ENCODE measurements around the gene TCP11X1.
"Not testable (repeated sequence)": the region's sequence is repeated elsewhere in the genome, so short reads cannot be mapped to it uniquely, and the experiment has no call there.

The TCP11X1 gene

DNA sequence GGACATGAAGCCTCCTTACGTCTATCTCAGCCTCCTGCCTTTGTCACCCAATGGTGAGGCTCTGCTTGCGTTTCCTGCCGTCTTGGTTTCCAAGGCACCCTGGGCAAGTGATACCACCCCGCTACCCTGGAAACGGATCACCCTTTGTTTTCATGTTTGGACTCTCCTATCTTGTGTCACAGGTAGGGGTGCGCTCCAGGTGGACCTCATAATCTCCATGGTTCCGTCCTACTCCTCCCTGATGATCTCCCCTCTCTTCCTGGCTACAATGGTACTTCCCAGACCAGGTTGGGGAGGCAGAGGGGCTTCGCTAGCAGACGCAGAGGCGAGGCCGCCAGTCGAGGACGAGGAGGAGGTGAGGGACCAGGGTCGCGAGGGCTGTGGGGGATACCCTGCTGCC lies at the start of gene TCP11X1:
TCP11X1 (plus strand) TSS at position 316 of the 400 bp plus-strand sequence.
- DNase-seq (ENCODE audit: low read depth, low spot score): not testable (repeated sequence)

GRCh38 chrX:102185967-102186720 lies 29.0 kb upstream of the TCP11X1 start:
- H3K4me1 ChIP-seq (ENCODE audit: control insufficient read depth, insufficient read depth, low read length): no peaks in the 10 kb centered on the region
- no peaks in the 10 kb centered on the region for H3K36me3 ChIP-seq (ENCODE audit: control insufficient read depth, insufficient read depth, low read length)
- no peak overlapping the region for H3K4me3 ChIP-seq (ENCODE audit: low read length)
- no peaks in the 10 kb centered on the region; the same call in 1 of the 2 replicates for H3K9me3 ChIP-seq (ENCODE audit: control insufficient read depth, insufficient read depth, low read length)
- no peaks in the 10 kb centered on the region for H3K27me3 ChIP-seq (ENCODE audit: control insufficient read depth, insufficient read depth, low read length)
- DNase-seq (ENCODE audit: low read depth, low spot score): no peak
- H3K27ac ChIP-seq (ENCODE audit: low read length): no peak overlapping the region
- WGBS (ENCODE audit: insufficient coverage, insufficient read length): no CpG with 5 or more reads among the region's 7 CpGs

More for the DNA sequence above, at the start of gene TCP11X1:
- not testable (repeated sequence) for H3K4me1 ChIP-seq (ENCODE audit: control insufficient read depth, insufficient read depth, low read length); H3K9me3 ChIP-seq (ENCODE audit: control insufficient read depth, insufficient read depth, low read length); H3K27me3 ChIP-seq (ENCODE audit: control insufficient read depth, insufficient read depth, low read length); H3K4me3 ChIP-seq (ENCODE audit: low read length); H3K36me3 ChIP-seq (ENCODE audit: control insufficient read depth, insufficient read depth, low read length); H3K27ac ChIP-seq (ENCODE audit: low read length)
- no CpG with 5 or more reads among the region's 15 CpGs for WGBS (ENCODE audit: insufficient coverage, insufficient read length)

DNA sequence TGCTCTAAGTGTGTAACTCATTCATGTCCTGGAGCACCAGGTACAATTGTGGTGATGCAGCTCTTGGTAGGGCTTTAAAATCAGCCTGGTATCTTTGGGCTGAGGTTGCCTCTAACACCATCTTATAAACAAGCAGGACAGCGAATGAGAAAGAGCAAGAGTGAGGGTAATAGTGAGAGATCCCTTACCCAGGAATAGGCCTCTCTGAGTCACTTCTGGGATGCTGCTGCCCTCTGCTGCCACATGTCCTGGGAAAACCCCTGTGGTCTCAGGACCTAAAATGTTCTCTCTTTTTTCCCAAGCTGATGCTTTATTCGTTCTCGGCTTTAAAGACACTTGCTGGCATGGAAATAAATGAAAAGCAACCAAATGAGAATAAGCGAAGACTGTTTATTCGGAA lies 7.2 kb upstream of the TCP11X1 start:
- not testable (repeated sequence) for H3K4me1 ChIP-seq (ENCODE audit: control insufficient read depth, insufficient read depth, low read length); H3K27ac ChIP-seq (ENCODE audit: low read length); DNase-seq (ENCODE audit: low read depth, low spot score); H3K36me3 ChIP-seq (ENCODE audit: control insufficient read depth, insufficient read depth, low read length); H3K9me3 ChIP-seq (ENCODE audit: control insufficient read depth, insufficient read depth, low read length); H3K4me3 ChIP-seq (ENCODE audit: low read length); H3K27me3 ChIP-seq (ENCODE audit: control insufficient read depth, insufficient read depth, low read length)
- WGBS (ENCODE audit: insufficient coverage, insufficient read length): no CpG with 5 or more reads among the region's 5 CpGs

DNA sequence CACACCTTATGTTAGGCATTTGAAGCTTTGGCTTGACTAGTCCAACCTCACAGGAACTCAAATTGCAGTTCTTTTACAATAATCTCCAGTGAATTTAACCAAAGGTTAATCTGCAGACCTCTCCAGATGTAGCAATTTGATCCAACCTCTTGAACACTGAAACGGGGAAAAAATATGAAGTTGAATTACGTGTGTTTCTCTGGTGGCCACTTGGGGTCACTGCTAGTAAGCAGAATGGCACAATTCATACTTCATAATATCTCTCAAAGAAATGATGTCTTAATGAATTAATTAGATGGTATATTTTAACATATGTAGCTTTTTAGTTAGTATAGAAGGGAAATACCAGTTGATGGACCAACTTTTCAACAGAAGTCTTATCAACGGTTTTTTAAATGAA lies 1.4 kb downstream of the TCP11X1 start:
- not testable (repeated sequence) for DNase-seq (ENCODE audit: low read depth, low spot score); H3K27me3 ChIP-seq (ENCODE audit: control insufficient read depth, insufficient read depth, low read length); H3K9me3 ChIP-seq (ENCODE audit: control insufficient read depth, insufficient read depth, low read length); H3K27ac ChIP-seq (ENCODE audit: low read length); H3K36me3 ChIP-seq (ENCODE audit: control insufficient read depth, insufficient read depth, low read length); H3K4me1 ChIP-seq (ENCODE audit: control insufficient read depth, insufficient read depth, low read length); H3K4me3 ChIP-seq (ENCODE audit: low read length)
- WGBS (ENCODE audit: insufficient coverage, insufficient read length): no CpG with 5 or more reads among the region's 3 CpGs

GRCh38 chrX:102235678-102236077 lies 20.6 kb downstream of the TCP11X1 start:
- no CpG with 5 or more reads among the region's 7 CpGs for WGBS (ENCODE audit: insufficient coverage, insufficient read length)
- not testable (repeated sequence) for H3K27me3 ChIP-seq (ENCODE audit: control insufficient read depth, insufficient read depth, low read length); H3K36me3 ChIP-seq (ENCODE audit: control insufficient read depth, insufficient read depth, low read length); H3K4me1 ChIP-seq (ENCODE audit: control insufficient read depth, insufficient read depth, low read length); H3K27ac ChIP-seq (ENCODE audit: low read length); DNase-seq (ENCODE audit: low read depth, low spot score); H3K9me3 ChIP-seq (ENCODE audit: control insufficient read depth, insufficient read depth, low read length); H3K4me3 ChIP-seq (ENCODE audit: low read length)

DNA sequence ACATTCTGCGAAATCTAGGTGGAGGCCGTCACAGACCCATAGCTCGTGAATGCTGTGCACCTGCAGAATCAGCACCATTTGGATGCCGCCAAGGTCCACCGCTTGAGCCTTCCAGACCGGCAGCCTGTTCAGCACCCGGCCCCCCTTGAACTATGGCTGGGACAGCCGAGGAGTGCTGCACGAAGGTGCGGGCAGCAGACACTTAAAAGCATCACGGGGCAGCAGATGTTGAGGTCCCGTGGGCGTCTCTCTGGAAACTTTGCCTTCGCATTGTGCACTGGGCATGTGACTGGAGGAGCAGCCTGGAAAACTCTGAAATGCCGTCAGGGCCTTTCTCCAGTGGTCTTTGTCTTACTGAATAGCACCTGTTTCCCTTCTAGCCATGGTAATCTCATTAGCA lies 25.2 kb downstream of the TCP11X1 start:
- WGBS (ENCODE audit: insufficient coverage, insufficient read length): no CpG with 5 or more reads among the region's 15 CpGs
- not testable (repeated sequence) for H3K4me3 ChIP-seq (ENCODE audit: low read length); H3K4me1 ChIP-seq (ENCODE audit: control insufficient read depth, insufficient read depth, low read length); H3K27me3 ChIP-seq (ENCODE audit: control insufficient read depth, insufficient read depth, low read length); DNase-seq (ENCODE audit: low read depth, low spot score); H3K36me3 ChIP-seq (ENCODE audit: control insufficient read depth, insufficient read depth, low read length); H3K27ac ChIP-seq (ENCODE audit: low read length); H3K9me3 ChIP-seq (ENCODE audit: control insufficient read depth, insufficient read depth, low read length)

DNA sequence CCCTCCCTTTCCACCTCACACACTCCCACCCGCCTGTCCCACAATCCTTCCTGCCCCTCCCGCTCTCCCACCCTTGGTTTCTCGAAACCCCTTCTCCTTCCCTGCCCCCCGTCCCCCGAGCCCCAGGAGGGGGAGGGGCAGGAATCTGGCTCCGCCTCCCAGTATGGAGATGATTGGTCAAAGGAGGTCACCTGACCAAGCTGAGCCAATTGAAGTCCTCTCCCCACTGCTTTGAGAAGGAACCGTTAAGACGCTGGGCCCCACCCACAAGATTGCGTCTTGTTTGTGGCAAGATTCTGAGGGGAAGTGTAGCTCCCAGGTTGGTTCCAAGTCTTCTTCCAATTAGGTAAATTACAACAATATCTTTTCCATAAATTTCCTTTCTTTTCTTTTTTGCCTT lies 31.8 kb downstream of the TCP11X1 start, which contains the start of gene NXF2:
NXF2 (plus strand) TSS at position 275 of the 400 bp plus-strand sequence. CDS start 59,912 bp downstream, outside the sequence.
- WGBS (ENCODE audit: insufficient coverage, insufficient read length): no CpG with 5 or more reads among the region's 9 CpGs

GRCh38 chrX:102272231-102272630 lies 57.1 kb downstream of the TCP11X1 start:
- H3K27ac ChIP-seq (ENCODE audit: low read length); H3K4me3 ChIP-seq (ENCODE audit: low read length); H3K36me3 ChIP-seq (ENCODE audit: control insufficient read depth, insufficient read depth, low read length); H3K9me3 ChIP-seq (ENCODE audit: control insufficient read depth, insufficient read depth, low read length); H3K27me3 ChIP-seq (ENCODE audit: control insufficient read depth, insufficient read depth, low read length); H3K4me1 ChIP-seq (ENCODE audit: control insufficient read depth, insufficient read depth, low read length); DNase-seq (ENCODE audit: low read depth, low spot score): not testable (repeated sequence)
- no CpG with 5 or more reads among the region's 4 CpGs for WGBS (ENCODE audit: insufficient coverage, insufficient read length)

More for the DNA sequence above, 31.8 kb downstream of the TCP11X1 start, which contains the start of gene NXF2:
- not testable (repeated sequence) for H3K9me3 ChIP-seq (ENCODE audit: control insufficient read depth, insufficient read depth, low read length); H3K36me3 ChIP-seq (ENCODE audit: control insufficient read depth, insufficient read depth, low read length); H3K27ac ChIP-seq (ENCODE audit: low read length); H3K4me1 ChIP-seq (ENCODE audit: control insufficient read depth, insufficient read depth, low read length); H3K4me3 ChIP-seq (ENCODE audit: low read length); H3K27me3 ChIP-seq (ENCODE audit: control insufficient read depth, insufficient read depth, low read length); DNase-seq (ENCODE audit: low read depth, low spot score)

Data from iPS DF 6.9 (cell line).